Neural cell (in vitro differentiated cells): ENCODE results near the gene KCNS3.

ENCODE experiments used
- EP300 ChIP-seq: fragments of 450-650 bp; conservative IDR thresholded peaks from 2 replicates; pipeline ENCODE4 v1.6.1; 2014; ENCODE audit warnings: antibody characterized with exemption, mild to moderate bottlenecking, moderate library complexity; ENCODE audit not compliant: poor library complexity, severe bottlenecking
- POLR2AphosphoS5 ChIP-seq: IDR thresholded peaks from 2 replicates; pipeline ENCODE4 v1.6.1; 2012
- RAD21 ChIP-seq: fragments of 450-650 bp; conservative IDR thresholded peaks from 2 replicates; pipeline ENCODE4 v1.6.1; 2014; ENCODE audit warnings: antibody characterized with exemption, mild to moderate bottlenecking, moderate library complexity
- SMC3 ChIP-seq: fragments of 450-650 bp; conservative IDR thresholded peaks from 2 replicates; pipeline ENCODE4 v1.6.1; 2014; ENCODE audit warnings: antibody characterized with exemption, mild to moderate bottlenecking, moderate library complexity; ENCODE audit not compliant: poor library complexity
- TF ChIP-seq, protein P1 (sequence below): fragments of 450-650 bp; IDR thresholded peaks from 2 replicates; pipeline ENCODE4 v1.5.1; 2014; ENCODE audit warnings: antibody characterized with exemption, mild to moderate bottlenecking, moderate library complexity; ENCODE audit not compliant: poor library complexity, severe bottlenecking
- TF ChIP-seq, protein P2 (sequence below): IDR thresholded peaks from 2 replicates; pipeline ENCODE4 v1.6.1; 2012; ENCODE audit warnings: borderline replicate concordance

DNA sequence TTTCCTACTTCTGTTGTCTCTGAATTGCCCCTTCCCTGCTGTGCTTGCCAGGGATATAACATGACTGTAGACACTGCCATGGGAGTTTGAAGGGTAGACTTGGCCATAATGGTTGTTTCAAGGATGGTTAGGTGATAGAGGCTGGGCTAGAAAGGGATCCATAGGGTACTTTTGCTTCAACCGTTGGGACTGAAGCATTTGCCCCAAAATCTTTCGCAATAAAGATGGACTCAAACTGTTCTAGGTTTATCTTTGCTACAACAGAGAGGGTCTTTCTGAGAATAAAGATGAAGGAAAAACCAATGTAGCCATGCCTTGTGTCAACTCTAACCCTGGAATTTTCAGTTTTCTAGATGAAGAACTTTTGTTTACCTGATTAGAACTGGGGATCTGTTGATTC lies 35.0 kb upstream of the KCNS3 start:
- TF ChIP-seq SMC3 (no peak), EP300 (no peak), RAD21 (no peak), POLR2AphosphoS5 (no peak)
- TF ChIP-seq, protein P1, sequence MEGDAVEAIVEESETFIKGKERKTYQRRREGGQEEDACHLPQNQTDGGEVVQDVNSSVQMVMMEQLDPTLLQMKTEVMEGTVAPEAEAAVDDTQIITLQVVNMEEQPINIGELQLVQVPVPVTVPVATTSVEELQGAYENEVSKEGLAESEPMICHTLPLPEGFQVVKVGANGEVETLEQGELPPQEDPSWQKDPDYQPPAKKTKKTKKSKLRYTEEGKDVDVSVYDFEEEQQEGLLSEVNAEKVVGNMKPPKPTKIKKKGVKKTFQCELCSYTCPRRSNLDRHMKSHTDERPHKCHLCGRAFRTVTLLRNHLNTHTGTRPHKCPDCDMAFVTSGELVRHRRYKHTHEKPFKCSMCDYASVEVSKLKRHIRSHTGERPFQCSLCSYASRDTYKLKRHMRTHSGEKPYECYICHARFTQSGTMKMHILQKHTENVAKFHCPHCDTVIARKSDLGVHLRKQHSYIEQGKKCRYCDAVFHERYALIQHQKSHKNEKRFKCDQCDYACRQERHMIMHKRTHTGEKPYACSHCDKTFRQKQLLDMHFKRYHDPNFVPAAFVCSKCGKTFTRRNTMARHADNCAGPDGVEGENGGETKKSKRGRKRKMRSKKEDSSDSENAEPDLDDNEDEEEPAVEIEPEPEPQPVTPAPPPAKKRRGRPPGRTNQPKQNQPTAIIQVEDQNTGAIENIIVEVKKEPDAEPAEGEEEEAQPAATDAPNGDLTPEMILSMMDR: no peak
- TF ChIP-seq, protein P2, sequence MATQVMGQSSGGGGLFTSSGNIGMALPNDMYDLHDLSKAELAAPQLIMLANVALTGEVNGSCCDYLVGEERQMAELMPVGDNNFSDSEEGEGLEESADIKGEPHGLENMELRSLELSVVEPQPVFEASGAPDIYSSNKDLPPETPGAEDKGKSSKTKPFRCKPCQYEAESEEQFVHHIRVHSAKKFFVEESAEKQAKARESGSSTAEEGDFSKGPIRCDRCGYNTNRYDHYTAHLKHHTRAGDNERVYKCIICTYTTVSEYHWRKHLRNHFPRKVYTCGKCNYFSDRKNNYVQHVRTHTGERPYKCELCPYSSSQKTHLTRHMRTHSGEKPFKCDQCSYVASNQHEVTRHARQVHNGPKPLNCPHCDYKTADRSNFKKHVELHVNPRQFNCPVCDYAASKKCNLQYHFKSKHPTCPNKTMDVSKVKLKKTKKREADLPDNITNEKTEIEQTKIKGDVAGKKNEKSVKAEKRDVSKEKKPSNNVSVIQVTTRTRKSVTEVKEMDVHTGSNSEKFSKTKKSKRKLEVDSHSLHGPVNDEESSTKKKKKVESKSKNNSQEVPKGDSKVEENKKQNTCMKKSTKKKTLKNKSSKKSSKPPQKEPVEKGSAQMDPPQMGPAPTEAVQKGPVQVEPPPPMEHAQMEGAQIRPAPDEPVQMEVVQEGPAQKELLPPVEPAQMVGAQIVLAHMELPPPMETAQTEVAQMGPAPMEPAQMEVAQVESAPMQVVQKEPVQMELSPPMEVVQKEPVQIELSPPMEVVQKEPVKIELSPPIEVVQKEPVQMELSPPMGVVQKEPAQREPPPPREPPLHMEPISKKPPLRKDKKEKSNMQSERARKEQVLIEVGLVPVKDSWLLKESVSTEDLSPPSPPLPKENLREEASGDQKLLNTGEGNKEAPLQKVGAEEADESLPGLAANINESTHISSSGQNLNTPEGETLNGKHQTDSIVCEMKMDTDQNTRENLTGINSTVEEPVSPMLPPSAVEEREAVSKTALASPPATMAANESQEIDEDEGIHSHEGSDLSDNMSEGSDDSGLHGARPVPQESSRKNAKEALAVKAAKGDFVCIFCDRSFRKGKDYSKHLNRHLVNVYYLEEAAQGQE: no peak
